Right hindlimb (tissue), 1 donor: ENCODE results near the gene RASGRP3.
"Not testable (repeated sequence)": the region's sequence is repeated elsewhere in the genome, so short reads cannot be mapped to it uniquely, and the experiment has no call there.

Source experiments
- DNase-seq: peaks from one replicate; pipeline ENCODE4 v3.0.0-alpha.2; 2018

Gene RASGRP3

DNA sequence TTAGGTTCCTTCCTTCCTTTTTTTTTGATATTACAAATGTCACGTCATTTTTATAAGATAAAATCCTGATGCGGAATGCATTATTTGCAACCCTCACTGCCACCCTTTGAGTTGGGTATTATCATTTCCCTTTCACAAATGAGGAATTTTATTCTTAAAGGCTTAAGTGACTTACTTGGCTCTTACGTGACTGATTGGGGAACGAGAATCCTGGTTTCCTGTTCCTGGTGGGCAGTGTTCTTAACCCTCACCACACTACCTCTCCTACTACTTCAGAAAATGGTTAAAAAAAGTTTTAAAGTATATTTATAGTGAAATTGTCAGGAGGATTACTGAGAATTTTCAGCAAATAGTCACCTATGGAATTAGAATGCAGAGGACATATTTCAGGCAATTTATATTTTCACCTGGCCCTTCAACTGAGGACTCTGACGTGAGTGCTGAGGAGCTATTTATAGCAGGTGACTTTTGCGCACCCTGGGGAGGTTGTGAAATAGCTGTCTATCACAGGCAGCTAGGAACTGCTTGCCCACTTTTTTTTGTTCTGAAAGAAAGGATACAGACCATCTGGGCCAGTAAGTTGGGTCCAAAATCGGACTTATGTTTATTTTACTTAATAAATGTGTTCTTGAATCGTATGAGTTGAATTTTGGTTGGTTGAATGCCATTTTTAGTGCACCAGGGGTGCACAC lies 18.7 kb upstream of the RASGRP3 start:
- DNase-seq, result no peak

DNA sequence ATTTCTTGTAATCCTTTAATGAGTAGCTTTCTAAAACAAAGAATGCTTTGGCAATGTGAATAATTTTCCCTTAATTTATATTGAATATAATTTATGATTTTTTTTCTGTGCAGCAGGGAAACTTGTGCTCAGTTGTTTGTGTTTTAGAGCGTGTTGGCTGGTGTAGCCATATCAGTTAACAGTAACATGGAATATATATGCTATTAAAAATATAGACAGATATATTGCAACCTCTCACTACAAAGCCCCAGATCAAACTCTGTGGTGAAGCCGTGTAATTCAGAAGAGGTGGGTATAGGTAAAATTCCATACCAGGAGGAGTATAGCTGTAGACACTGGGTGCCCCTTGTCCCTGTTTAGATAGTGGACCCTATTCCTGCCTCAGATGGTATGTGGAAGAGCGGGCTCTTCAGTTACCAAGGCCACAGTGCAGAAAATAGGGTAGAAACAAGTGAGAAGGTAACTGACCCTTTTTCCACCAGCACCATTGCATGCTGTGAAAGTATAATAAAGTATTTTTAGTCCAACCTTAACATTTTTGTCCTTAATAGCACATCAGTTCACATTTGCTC lies 18.1 kb upstream of the RASGRP3 start:
- DNase-seq, result no peak

DNA sequence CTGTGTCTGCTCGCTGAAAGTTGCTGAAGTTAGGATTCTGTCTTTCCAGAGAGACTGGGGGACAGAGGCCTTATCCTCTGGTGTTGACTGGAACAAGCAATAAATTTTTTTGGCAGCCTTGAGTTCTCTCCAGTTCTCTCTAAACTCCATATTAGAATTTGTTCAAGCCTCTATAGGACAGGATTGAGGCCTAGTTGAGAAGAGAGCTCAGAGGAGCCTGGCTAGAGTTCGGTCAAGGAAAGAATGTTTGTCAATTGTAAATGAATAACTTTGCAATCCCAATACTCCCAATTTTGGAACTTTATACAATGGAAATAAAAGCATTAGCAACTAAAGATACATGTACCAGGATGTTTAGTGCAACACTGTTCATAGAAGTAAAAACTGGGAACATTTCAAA lies 16.7 kb upstream of the RASGRP3 start:
- DNase-seq, result no peak

DNA sequence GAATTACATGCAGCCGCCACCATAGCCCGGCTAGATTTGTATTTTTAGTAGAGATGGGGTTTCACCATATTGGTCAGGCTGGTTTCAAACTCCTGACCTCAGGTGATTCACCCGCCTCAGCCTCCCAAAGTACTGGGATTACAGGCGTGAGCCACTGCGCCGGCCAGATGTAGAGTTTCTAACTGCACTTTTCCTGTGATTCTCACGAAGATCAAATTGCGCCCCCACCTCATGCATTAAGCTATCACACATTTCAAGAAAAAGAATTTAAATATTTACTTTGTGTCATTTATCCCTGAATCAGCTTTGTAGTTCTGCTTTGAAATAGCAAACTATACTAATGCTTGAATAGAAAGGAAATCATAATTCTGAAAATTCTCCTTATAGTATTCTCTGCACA lies 13.9 kb upstream of the RASGRP3 start:
- DNase-seq, result not testable (repeated sequence)

DNA sequence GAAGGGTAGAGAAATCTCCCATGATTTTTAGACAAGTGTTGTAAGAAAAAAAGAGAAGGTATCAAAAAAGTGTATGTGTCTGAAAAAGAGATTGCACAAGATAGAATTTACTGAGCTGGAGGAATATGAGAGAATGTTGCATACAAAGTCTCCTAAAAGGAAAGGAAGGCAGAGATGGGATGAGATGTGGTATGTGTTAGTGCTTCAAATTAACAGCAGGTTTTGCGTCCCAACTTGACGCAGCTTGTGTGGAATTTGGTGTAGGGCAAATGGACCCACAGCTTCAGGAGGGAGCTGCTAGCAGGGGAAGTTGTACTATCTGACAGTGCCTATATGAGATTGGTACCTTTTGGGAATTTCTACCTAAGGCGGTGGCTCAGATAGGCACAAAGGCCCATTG lies 9.0 kb upstream of the RASGRP3 start:
- no peak for DNase-seq

DNA sequence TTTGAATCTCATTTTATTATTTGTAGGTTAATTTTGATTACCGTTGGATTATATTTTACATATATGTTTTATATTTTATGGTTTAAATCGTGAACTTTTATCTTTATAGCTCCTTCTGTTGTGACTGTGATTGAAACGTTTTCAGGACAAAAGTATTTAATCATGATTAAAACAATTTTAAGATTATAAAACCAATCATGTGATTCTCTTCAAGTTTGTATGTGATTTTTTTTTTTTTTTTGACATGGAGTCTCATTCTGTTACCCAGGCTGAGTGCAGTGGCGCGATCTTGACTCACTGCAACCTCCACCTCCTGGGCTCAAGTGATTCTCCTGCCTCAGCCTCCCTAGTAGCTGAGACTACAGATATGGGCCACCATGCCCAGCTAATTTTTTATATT lies 7.2 kb upstream of the RASGRP3 start:
- no peak for DNase-seq

DNA sequence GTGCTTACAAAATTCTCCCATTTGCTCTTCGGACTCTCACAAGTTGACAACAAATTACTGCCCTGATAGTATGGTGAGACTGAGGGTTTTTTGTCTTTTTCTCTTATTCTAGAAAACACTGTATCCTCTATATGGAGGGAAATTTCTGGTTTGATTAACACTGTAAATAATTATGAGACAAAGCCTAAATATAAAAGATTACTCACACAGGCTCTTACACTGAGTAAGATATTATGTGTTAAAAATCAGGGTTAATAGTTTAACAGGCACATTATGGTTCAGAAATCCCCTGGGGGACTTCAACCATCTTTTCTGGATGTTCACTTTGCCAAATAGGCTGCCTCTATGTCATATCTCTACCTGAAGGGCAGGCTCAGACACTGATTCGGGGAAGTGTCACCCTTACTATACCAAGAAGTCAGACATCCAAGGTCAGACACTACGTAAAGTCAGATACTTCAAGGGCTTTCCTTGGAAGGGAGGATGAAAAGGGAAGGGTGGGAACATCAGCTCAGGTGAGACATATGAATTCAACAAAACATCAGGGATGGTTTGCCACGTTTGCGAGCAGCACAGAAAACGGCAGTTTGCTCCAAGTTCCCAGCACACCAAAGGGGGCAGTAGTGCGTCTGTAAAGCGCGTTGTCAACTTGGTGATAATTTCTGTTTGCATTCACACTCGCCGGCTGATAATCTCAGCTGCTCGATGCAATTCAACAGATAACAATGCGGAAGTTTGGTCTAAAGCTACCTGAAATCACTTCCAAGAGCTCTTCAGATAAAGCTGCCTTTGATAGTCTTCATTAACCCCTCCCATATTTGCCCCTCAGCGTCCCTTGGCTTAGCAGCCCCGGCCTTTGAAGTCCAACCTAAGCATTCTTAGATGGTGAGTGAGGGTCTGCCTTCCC lies 972 bp upstream of the RASGRP3 start:
- peak; percentile 84 for DNase-seq

DNA sequence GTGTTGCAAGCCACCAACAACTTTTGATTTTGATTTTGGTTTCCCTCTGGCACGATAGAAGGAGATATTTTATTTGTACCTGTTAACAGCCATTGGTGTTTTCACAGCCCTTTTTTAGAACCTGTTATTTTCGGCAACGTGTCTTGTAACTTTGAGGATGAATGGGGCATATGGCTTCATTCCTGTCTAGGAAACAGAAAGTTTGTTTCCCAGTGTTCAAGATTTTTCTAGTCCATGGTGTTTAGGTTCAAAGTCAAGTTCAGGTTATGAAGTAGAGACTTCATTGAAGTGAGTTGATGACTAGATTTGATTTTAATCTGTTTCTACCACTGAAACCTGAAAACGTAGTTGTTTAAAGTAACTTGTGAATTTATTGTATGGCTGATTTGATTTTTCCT lies 343 bp downstream of the RASGRP3 start:
- no peak for DNase-seq

DNA sequence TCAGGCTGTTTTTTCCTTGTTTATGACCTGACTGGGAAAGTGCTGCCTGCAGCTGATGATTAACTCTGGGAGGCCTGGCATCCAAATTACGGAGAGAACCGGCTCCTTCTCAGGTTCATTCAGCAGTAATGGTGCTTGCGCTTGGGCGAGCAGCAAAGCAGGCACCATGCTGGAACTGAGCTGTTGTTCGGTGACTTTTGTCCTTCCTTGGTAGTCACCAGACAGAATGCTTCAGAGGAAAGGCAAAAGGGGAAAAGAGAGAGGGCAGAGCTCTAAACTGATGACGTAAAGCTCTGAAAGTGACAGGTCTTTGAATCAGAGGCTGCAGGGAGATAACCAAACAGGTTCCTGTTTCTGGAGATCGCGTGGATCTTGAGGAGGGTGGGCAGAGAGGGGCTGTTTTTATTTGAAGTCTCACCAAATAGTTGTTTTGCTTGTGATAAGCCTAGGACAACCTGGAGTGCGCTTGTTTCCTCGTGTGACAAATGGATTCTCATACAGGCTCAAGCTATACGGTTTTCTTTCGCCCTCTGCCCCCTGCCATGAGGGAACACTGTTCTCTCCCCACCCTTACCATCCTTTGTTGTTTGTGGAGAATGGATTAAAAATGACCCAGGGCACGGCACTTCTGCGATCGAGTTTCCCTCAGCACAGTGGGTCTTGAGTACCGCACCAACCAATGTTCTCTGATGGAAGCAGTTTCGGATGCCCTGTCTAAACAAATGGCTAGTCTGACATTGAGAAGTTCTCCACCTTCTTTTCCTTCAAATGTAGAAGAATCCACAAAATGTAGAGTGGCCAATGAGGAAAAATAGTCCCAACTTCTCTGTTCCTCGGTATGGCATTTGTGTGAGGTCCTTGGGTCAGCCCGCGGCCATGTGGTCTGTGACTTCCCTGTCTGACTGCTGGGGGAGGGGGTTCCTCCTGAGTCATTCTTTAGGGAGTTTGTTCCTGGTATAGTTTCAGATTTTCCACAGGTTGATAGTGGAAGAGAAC lies 1.3 kb downstream of the RASGRP3 start:
- no peak for DNase-seq

DNA sequence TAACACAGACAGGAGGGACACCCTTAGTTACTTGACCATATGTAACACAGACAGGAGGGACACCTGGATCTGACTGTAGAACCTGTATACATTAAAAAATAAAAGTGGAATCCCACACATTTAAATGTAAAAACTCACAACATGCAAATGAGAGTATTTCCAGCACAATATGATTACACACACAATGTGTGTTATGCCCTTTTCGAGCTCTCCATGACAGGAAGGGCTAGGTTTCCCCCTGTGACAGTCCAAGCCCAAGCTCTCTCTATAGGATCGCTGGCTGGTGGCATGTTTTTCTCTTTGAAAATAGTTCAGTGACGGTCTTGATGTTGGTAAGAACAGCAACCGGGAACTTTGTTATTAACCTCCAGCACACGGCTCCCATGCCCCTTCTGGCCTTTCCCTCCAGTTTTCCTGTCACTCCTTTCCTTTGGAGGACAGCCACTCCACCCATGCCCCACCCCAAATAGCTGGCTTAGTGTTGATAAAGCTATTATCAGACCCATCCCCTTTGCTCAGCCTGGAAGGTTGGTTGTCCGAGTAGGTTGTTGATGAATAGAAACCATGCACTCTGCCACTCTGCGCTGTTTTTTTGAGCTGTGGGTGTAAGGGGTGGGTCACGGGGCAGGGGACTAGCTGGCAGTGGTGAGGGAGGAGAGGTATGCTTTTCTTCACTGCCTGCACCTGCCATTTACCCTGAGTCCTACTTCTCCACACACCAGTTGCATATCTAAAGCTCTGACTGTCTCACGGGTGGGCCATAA lies 2.7 kb downstream of the RASGRP3 start:
- no peak for DNase-seq

DNA sequence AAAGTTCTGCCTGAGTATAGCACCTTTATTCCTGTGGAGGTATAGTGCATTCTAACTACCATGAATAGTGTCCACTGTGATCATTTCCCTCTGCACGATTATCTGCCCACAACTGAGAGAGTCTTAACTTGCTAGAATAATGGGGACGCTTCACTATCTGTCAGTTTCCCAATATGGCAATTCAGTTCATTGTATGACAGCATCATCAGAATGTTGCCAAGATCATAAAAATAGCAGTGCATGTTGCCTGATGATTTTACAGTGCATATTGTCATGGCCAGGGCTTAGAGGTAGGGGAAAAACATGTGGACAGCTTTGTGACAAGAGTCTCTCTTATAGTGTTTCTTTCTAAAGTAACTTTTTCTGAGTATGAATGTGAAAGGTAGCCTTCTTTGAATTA lies 6.1 kb downstream of the RASGRP3 start:
- no peak for DNase-seq

DNA sequence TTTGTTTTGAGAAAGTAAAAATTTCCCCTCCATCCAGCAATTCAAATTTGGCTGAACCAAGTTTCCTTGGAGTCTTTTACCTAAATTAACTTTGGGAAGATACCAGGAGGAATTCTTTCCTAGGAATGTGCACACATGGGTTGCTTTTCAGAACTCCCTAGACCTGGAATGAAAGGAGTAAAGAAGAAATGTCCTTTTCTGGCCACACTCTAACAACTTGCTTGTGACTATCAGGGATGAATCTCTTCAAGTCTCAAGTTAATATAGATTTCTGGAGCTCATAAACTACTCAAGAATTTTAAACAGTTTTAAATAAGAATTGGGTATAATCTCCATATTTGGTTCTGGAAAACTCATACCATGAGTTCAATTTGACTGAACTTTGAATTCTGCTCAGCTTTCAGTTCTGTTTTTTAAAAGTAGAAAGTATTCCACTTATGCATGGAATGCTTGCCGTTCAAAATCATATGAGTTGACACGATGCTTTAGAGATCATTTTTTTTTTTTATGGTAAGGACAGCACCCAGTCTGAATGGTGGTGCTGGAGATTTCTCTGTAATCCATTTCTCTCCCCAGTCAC lies 7.7 kb downstream of the RASGRP3 start:
- DNase-seq, result no peak

DNA sequence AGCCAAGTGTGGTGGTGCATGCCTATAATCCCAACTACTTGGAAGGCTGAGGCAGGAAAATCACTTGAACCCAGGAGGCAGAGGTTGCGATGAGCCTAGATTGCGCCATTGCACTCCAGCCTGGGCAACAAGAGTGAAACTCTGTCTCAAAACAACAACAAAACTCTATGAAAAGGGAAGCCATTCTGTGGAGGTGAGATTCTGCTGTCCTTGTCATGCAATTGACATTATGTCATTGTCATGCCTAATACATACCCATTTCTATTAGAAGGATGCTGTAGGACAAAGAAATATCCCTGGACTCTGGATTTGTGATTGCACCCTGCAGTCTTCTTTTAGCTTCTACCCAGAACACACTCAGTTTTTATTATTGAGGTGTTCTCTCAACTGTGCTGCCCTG lies 8.6 kb downstream of the RASGRP3 start:
- no peak for DNase-seq

DNA sequence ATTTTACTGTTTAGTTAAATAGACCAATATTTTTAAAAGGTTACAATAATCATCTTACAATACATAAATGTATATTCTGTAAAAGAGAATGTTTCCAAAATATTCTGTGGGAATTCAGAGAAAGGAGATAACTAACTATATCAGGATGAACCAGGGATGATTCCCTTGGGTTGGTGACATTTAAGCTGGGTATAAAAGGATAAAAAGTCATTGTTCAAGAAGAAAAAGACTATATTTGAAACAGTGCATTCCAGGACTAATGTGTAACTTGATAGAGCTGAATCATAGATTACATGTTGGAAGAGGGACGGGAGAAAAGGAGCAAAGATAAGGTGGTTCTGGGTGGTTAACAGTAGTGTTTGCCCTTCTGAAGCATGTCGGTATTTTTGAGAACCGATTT lies 10.1 kb downstream of the RASGRP3 start:
- DNase-seq, result no peak

DNA sequence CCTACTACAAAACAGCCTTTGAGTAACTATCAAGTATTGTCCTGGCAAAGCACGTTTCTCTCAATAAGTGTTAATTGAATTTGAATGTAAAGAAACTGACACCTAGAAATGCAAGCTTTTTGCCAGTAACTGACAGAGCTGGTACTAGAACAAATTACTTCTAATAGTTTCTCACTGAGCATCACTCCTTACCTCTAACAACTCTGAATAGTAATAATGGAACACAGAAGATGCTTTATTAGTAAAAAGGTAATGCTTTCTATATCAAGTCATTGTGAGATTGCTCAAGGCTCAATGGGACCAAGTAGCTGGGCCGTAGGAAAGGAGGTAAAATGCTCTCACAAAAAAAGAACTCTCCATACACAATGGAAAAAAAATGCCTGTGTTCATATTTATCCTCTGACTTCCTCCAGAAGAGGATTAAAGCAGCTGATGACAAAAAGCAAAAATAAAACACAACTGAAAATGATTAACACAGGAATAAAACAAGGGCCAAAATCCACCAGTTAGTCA lies 11.8 kb downstream of the RASGRP3 start:
- DNase-seq, result no peak

DNA sequence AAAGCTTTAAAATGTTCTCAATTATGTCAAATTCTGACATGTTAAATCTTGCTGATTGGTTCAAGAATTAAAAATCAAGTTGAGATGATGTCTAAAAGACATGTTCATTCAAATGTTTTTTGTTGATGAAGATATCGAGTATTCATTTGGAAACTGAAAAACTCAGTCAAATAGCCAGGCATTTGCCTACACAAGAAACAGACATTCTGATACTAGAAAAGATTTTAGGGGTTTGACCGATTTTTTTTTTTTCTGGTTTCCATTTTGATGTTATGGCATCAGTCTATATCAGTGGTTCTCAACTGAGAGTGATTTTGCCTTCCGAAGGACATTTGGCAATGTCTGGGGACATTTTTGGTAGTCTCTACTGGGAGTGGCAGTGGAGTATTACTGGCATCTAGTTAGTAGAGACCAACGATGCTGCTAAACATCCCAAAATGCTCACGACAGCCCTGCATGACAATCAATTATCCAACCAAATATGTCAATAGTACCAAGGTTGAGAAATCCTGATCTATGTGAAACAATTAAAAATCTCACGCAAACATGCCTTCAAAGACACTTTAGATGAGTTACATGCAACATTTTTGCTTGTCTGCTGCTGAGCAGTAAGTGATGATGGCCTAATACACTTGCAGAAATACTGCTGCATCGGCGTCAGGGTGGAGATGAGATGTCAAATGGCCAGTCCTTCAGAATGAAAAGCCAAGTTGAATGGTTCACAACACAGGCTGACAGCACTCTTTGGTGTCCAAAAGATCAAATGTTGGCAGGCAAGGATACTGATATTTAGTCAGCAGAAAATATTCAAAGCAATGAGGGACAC lies 12.5 kb downstream of the RASGRP3 start:
- DNase-seq, result no peak

DNA sequence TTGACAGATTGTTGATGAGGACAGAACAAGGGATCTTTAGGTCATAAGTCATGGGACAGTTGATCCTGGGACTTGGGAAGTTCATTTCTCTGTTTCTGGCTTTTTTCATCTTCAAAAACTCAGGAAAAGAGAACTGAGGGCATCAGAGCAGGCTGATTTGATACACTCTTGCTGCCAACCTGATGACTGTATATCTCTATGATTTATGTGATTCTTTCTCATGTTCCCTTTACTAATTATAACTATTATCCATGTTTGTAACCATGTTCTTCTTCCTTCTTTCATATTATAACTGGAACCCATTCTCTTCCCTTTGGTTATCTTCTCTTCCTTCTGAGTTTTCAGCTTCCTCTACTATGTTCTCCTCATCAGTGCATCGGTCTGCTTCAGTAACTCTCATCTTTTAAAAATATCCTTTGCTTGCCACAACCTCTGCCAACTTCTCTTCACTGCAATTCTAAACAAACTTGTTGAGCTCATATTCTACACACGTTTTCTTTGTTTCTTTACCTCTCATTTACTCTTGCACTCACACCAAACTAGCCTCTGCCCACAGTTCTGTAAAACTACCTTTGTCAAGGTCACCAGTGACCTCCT lies 13.5 kb downstream of the RASGRP3 start:
- no peak for DNase-seq

DNA sequence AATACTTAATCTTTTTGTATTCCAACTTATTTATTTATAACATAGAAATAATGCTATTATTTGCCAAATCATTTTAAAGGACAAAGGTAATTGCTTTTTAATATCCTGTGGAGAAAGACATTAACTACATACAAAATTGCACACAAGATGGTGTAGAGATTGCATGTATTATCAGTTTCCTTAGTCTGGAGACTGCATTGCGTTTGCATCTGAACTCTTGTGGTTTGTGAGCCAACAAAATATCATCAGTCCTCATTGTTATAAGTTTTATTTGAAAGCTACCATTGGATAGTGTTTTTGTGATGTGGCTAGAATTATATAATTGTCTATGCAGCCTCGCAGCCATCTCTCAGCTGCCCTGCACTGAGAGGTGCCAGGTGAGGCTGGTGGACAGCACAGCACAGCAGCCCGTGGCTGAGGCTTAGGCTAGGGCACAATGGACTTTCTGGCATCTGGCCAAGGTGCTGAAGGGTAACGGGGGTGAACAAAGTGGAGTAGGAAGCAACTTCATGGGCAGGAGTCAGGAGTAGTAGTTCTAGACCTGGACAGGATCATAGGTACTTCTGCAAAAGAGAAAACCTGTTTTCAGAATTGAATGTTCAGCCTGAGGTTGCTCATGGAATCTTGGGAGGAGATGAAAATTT lies 15.1 kb downstream of the RASGRP3 start:
- DNase-seq, result no peak

DNA sequence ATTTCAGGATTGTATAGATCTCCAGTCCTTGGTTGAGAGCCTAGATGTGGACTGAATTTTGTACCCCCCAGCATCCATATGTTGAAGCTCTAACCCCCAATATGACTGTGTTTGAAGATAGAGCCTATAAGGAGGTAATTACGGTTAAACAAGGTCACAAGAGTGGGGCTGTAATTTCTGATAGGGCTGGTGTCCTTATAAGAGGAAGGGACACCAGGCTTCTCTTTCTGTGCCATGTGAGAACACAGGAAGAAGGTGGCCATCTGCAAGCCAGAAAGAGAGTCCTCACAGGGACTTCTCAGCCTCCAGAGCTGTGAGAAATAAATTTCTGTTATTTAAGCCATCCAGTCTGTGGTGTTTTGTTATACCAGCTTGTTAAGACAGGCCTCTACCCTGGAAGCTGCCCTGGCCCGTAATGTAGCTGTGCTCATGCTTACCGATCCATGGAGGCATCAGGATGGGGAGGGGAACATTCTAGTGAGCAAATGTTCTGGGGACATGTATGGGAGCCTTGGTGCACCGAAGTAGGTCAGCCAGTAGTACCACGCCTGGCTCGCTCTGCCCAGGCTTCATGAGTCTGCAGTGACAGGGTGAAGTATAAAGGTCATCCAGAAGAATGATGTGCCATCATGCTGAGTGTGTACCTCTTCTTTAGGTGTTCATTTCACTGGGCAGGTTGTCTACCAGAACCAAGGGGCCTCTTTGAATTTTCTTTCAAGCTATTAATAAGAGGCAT lies 16.1 kb downstream of the RASGRP3 start:
- no peak for DNase-seq
